Gastrocnemius medialis (tissue), 4 donors: ENCODE measurements around the gene CXCL5. TPM values are rescaled to one million over a fixed set of nuclear protein-coding genes. Genes with fewer than 3 reads are reported as not detected.

Experiments
- ATAC-seq, 2 donors: fragments of 150-250 bp; one replicate each; pipeline ENCODE4 v1.9.1; 2016
- DNase-seq, 2 donors: peaks; one replicate each; pipeline ENCODE4 v3.0.0-alpha.2; 2019
- H3K27ac ChIP-seq, 4 donors: fragments of 200-600 bp; sonication (generic); 1 replicate in 1 of 4; 2 replicates in 3 of 4; pipeline ENCODE4 v1.5.1; 2016 to 2018; ENCODE audit warnings: mild to moderate bottlenecking in 2 of 4, moderate library complexity in 1 of 4
- H3K27me3 ChIP-seq, 3 donors: fragments of 200-600 bp; sonication (generic) in 2 of 3; 1 replicate in 1 of 3; 2 replicates in 2 of 3; pipeline versions ENCODE4 v1.5.1 to v1.6.0; 2016 to 2019; ENCODE audit warnings: mild to moderate bottlenecking in 1 of 3, moderate library complexity in 1 of 3
- H3K36me3 ChIP-seq, 2 donors: fragments of 200-600 bp; sonication (generic) in 1 of 2; one replicate each; pipeline ENCODE4 v1.5.1; 2017 to 2018
- H3K4me1 ChIP-seq, 2 donors: fragments of 200-600 bp; sonication (generic) in 1 of 2; one replicate each; pipeline ENCODE4 v1.5.1; 2016 to 2017; ENCODE audit warnings: mild to moderate bottlenecking in 2 of 2
- H3K4me3 ChIP-seq, 4 donors: fragments of 200-600 bp; sonication (generic) in 3 of 4; 1 replicate in 1 of 4; 2 replicates in 3 of 4; pipeline ENCODE4 v1.5.1; 2016 to 2019; ENCODE audit warnings: mild to moderate bottlenecking in 2 of 4
- H3K9me3 ChIP-seq, 3 donors: fragments of 200-600 bp; sonication (generic) in 2 of 3; 1 replicate in 1 of 3; 2 replicates in 2 of 3; pipeline ENCODE4 v1.5.1; 2016 to 2019
- POLR2A ChIP-seq, 2 donors: fragments of 450-650 bp; IDR thresholded peaks; one replicate each; pipeline ENCODE4 v1.6.1; 2017; ENCODE audit warnings: antibody characterized with exemption in 2 of 2, mild to moderate bottlenecking in 2 of 2, moderate library complexity in 2 of 2
- in situ Hi-C, 4 donors: fragments of 200-750 bp; cut with MboI; loops; one replicate each; pipeline versions ENCODE4 v1.15.0 to v1.8.0; 2017; ENCODE audit warnings: low sequenced_read_pairs in 4 of 4
- intact Hi-C: fragments of 100-400 bp; cut with DNase I; formaldehyde crosslinking; loops from one replicate; pipeline ENCODE4 v1.15.1; 2023; ENCODE audit warnings: low total_unique reads
- total RNA-seq, 4 donors: library from RNA; depleted of rRNA; stranded (reverse); fragments of >200 nt; gene quantifications; one replicate each; pipeline versions ENCODE4 v1.1.0 to v1.2.3, GENCODE V29; 2016
- TF ChIP-seq, protein P1 (sequence below), 5 experiments: fragments of 450-650 bp in 3 of 5; fragments of 200-600 bp in 2 of 5; sonication (generic) in 2 of 5; IDR thresholded peaks in 4 of 5; conservative IDR thresholded peaks in 1 of 5; 1 replicate in 4 of 5; 2 replicates in 1 of 5; pipeline ENCODE4 v1.5.1; 2016 to 2019; ENCODE audit warnings: antibody characterized with exemption in 5 of 5, mild to moderate bottlenecking in 3 of 5, moderate library complexity in 3 of 5

CXCL5 gene
- total RNA-seq, 4 donors from 2014 or later = 0.18 TPM; not detected in 3

DNA sequence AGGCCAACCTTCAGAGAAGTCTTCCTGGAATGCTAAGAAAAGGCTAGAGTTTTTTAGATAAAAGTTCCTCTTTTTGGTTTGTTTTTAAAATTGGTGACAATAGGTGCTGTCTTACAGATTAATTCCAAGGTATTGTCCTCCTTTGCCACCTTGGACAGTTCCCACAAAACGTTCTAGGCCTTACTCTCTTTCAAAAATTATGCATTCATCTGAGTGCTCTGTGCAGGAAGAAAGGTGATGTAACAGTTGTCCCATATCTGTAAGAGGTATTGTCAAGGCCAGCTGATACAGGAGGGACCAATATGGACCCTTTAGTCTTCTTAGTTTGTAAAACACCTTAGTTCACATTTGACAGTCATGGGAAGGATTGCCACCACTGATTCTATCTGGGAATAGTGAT is 15.9 kb upstream of the CXCL5 start:
- H3K9me3 ChIP-seq = no peaks in the 10 kb centered on the region
- TF ChIP-seq, protein P1, sequence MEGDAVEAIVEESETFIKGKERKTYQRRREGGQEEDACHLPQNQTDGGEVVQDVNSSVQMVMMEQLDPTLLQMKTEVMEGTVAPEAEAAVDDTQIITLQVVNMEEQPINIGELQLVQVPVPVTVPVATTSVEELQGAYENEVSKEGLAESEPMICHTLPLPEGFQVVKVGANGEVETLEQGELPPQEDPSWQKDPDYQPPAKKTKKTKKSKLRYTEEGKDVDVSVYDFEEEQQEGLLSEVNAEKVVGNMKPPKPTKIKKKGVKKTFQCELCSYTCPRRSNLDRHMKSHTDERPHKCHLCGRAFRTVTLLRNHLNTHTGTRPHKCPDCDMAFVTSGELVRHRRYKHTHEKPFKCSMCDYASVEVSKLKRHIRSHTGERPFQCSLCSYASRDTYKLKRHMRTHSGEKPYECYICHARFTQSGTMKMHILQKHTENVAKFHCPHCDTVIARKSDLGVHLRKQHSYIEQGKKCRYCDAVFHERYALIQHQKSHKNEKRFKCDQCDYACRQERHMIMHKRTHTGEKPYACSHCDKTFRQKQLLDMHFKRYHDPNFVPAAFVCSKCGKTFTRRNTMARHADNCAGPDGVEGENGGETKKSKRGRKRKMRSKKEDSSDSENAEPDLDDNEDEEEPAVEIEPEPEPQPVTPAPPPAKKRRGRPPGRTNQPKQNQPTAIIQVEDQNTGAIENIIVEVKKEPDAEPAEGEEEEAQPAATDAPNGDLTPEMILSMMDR (IDR thresholded peaks at IDR 0.05 in 4 of 5, conservative IDR thresholded peaks at IDR 0.05 in 1 of 5) = no peak
- TF ChIP-seq POLR2A (IDR thresholded peaks at IDR 0.05) = no peak
- no peaks in the 10 kb centered on the region for H3K4me1 ChIP-seq
- no peak overlapping the region for H3K27ac ChIP-seq
- intact Hi-C loops (no loop called here), in situ Hi-C loops (no loop called here)
- DNase-seq = no peak
- H3K36me3 ChIP-seq = no peaks in the 10 kb centered on the region
- ATAC-seq = no peak
- no peak overlapping the region for H3K4me3 ChIP-seq
- no peaks in the 10 kb centered on the region for H3K27me3 ChIP-seq

DNA sequence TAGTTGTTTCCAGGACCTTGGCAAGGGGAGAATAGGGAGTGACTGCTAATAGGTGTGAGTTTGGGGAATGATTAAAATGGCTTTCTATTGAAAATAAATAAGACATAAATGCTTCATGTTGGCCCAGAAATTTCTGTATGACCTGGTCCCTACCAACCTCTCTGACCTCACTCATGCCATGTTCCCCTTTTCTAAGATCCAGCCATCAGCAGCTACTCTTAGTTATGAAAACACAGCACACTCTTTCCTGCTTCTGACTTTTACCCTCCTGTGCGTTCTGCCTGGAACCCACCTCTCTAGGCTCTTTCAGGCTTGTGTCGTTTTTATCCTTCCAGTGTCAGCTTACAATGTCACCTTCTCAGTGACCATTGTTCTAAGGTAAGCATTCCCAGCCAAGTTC is 14.8 kb upstream of the CXCL5 start:
- no peak for TF ChIP-seq POLR2A (IDR thresholded peaks at IDR 0.05)
- TF ChIP-seq, protein P1 (IDR thresholded peaks at IDR 0.05 in 4 of 5, conservative IDR thresholded peaks at IDR 0.05 in 1 of 5) = no peak
- in situ Hi-C loops = no loop called here

DNA sequence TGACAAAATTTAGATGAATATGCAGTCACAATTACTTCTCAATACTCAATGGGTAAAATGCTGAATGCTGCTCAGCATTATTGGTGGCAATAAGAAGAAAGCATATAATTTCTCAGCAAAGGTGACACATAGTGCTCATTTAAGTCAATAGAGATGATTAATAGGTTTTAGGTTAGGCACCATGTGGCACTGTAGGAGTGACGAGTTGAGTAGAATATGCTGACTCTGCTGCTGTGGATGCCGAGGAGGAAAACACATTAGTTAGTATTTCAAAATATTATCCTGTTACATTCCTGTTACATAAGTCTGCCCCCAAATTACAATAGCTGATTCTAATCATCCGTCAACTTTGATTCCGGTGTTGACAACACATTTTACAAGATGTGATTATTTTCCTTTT is 13.7 kb upstream of the CXCL5 start:
- Histone ChIP-seq H3K27me3 (no peaks in the 10 kb centered on the region), H3K36me3 (no peaks in the 10 kb centered on the region), H3K27ac (no peak overlapping the region), H3K4me3 (no peak overlapping the region), H3K4me1 (no peaks in the 10 kb centered on the region), H3K9me3 (no peaks in the 10 kb centered on the region)
- no peak for TF ChIP-seq POLR2A (IDR thresholded peaks at IDR 0.05)
- TF ChIP-seq, protein P1 (IDR thresholded peaks at IDR 0.05 in 4 of 5, conservative IDR thresholded peaks at IDR 0.05 in 1 of 5) = no peak
- intact Hi-C loops = no loop called here
- ATAC-seq (no peak), DNase-seq (no peak)
- in situ Hi-C loops = no loop called here

More for the DNA sequence above, 14.8 kb upstream of the CXCL5 start:
- H3K4me1 ChIP-seq = no peaks in the 10 kb centered on the region
- H3K27ac ChIP-seq = no peak overlapping the region
- no peak for ATAC-seq
- intact Hi-C loops = no loop called here
- DNase-seq = no peak
- H3K27me3 ChIP-seq = no peaks in the 10 kb centered on the region
- no peaks in the 10 kb centered on the region for H3K36me3 ChIP-seq
- no peak overlapping the region for H3K4me3 ChIP-seq
- H3K9me3 ChIP-seq = no peaks in the 10 kb centered on the region

DNA sequence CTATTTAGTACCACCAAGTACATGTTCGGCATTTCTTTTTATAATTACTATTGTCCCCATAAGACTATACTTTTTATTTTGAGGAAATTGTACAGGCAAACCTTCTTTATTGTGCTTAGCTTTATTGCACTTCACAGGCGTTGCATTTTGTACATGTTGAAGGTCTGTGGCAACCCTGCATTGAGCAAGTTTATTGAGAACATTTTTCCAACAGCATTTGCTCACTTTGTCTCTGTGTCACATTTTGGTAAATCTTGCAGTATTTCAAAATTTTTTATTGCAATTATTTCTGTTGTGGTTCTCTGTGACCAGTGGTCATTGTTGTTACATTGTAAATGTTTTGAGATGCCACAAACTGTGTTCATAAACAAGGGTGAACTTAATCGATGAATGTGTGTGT is 10.8 kb upstream of the CXCL5 start:
- Histone ChIP-seq H3K4me1 (no peaks in the 10 kb centered on the region), H3K9me3 (no peaks in the 10 kb centered on the region), H3K27me3 (no peaks in the 10 kb centered on the region), H3K4me3 (no peak overlapping the region), H3K36me3 (no peaks in the 10 kb centered on the region), H3K27ac (no peak overlapping the region)
- no peak for ATAC-seq
- intact Hi-C loops = no loop called here
- in situ Hi-C loops = no loop called here
- TF ChIP-seq POLR2A (IDR thresholded peaks at IDR 0.05) = no peak
- TF ChIP-seq, protein P1 (IDR thresholded peaks at IDR 0.05 in 4 of 5, conservative IDR thresholded peaks at IDR 0.05 in 1 of 5) = no peak
- DNase-seq = no peak

DNA sequence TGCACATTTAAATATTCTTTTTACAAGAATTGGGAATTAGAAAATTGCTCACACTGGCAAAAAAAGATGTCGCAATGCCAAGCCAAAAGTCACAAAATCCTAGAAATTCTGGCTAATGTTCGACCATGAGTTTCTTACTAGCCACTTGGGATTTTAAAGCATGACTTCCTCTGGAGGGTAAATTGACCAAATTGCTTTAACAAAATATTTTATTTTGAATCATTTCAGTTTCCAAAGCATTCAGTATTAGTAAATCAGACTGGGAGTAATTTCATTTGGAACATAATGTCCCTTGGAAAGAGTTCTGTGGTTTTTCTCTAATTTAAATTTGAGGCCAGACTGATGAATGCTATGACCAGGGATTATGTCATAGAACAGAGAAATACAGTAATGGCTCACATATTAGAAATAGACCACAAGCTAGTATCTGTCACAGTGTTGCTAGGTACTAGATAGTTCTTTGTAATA is 7.6 kb upstream of the CXCL5 start:
- H3K27ac ChIP-seq = no peak overlapping the region
- intact Hi-C loops = no loop called here
- TF ChIP-seq, protein P1 (IDR thresholded peaks at IDR 0.05 in 4 of 5, conservative IDR thresholded peaks at IDR 0.05 in 1 of 5) = no peak
- no peak for TF ChIP-seq POLR2A (IDR thresholded peaks at IDR 0.05)
- H3K36me3 ChIP-seq = no peaks in the 10 kb centered on the region
- no peaks in the 10 kb centered on the region for H3K4me1 ChIP-seq
- no peak overlapping the region for H3K4me3 ChIP-seq
- peak in 1 of 2 donors; percentile 50 for ATAC-seq
- no peaks in the 10 kb centered on the region for H3K9me3 ChIP-seq
- no peaks in the 10 kb centered on the region for H3K27me3 ChIP-seq
- in situ Hi-C loops = no loop called here
- DNase-seq = no peak
